Spleen (tissue), 11 donors: ENCODE measurements around the gene NUDT8. TPM values are rescaled to one million over a fixed set of nuclear protein-coding genes. Genes with fewer than 3 reads are reported as not detected.

ENCODE experiments used
- DNase-seq: peaks from one replicate; pipeline ENCODE4 v3.0.0-alpha.2; 2020
- H3K27ac ChIP-seq, 8 donors: fragments of 200-600 bp; sonication (generic) in 7 of 8; 1 replicate in 4 of 8; 2 replicates in 4 of 8; pipeline versions ENCODE4 v1.5.0 to v1.8.0; 2016 to 2021; ENCODE audit warnings: inconsistent platforms in 4 of 8, mild to moderate bottlenecking in 4 of 8, moderate library complexity in 1 of 8
- H3K27me3 ChIP-seq, 7 donors: fragments of 200-600 bp; sonication (generic) in 6 of 7; replicated peaks in 1 of 7; 1 replicate in 4 of 7; 2 replicates in 3 of 7; pipeline versions ENCODE4 v1.5.0 to v1.8.0; 2016 to 2021; ENCODE audit warnings: inconsistent platforms in 3 of 7, mild to moderate bottlenecking in 1 of 7
- H3K36me3 ChIP-seq, 6 donors: fragments of 200-600 bp; sonication (generic) in 5 of 6; 1 replicate in 4 of 6; 2 replicates in 2 of 6; pipeline versions ENCODE4 v1.5.0 to v1.8.0; 2016 to 2021; ENCODE audit warnings: inconsistent platforms in 2 of 6
- H3K4me1 ChIP-seq, 6 donors: fragments of 200-600 bp; sonication (generic) in 5 of 6; 1 replicate in 3 of 6; 2 replicates in 3 of 6; pipeline versions ENCODE4 v1.5.0 to v1.8.0; 2016 to 2021; ENCODE audit warnings: inconsistent platforms in 3 of 6
- H3K4me3 ChIP-seq, 8 donors: fragments of 200-600 bp; sonication (generic) in 7 of 8; 1 replicate in 4 of 8; 2 replicates in 4 of 8; pipeline versions ENCODE4 v1.5.0 to v1.8.0; 2016 to 2021; ENCODE audit warnings: inconsistent platforms in 4 of 8, mild to moderate bottlenecking in 4 of 8, moderate library complexity in 2 of 8
- H3K9me3 ChIP-seq, 8 donors: fragments of 200-600 bp; sonication (generic) in 7 of 8; 1 replicate in 4 of 8; 2 replicates in 4 of 8; pipeline versions ENCODE4 v1.5.0 to v1.8.0; 2016 to 2021; ENCODE audit warnings: inconsistent platforms in 4 of 8
- CTCF ChIP-seq, 11 experiments: fragments of 200-600 bp in 7 of 11; fragments of 450-650 bp in 4 of 11; sonication (generic) in 4 of 11; IDR thresholded peaks in 8 of 11; conservative IDR thresholded peaks in 3 of 11; 1 replicate in 7 of 11; 2 replicates in 4 of 11; pipeline versions ENCODE4 v1.4.0 to v1.8.0; 2016 to 2021; ENCODE audit warnings: antibody characterized with exemption in 11 of 11, inconsistent platforms in 4 of 11, mild to moderate bottlenecking in 1 of 11
- POLR2A ChIP-seq, 3 donors: fragments of 450-650 bp; IDR thresholded peaks; one replicate each; pipeline ENCODE4 v1.5.1; 2017; ENCODE audit warnings: antibody characterized with exemption in 3 of 3, mild to moderate bottlenecking in 1 of 3
- POLR2AphosphoS5 ChIP-seq, 3 donors: sonication (generic); formaldehyde crosslinking; IDR thresholded peaks; one replicate each; pipeline ENCODE4 v1.5.1; 2017; ENCODE audit warnings: antibody characterized with exemption in 3 of 3
- WGBS, 5 donors: extraction: QIAGEN DNeasy Blood & Tissue Kit in 3 of 5; methylation state at CpG; one replicate each; pipeline versions ENCODE4 v1.1.5 to v1.1.7; 2013 to 2018; 5-methylcytosine and 5-hydroxymethylcytosine counted together
- intact Hi-C: fragments of 100-400 bp; cut with DNase I; formaldehyde crosslinking; loops from one replicate; pipeline ENCODE4 v1.15.0; 2023; ENCODE audit warnings: low total_unique reads
- polyA plus RNA-seq, 3 donors: library from polyadenylated mRNA; stranded (reverse); fragments of 200-250 nt; gene quantifications; one replicate each; pipeline ENCODE4 v1.2.1, GENCODE V29; 2013
- total RNA-seq, 7 donors: library from RNA; depleted of rRNA in 3 of 7; stranded (reverse); fragments of >200 nt in 3 of 7; fragmentation: NEBNext Ultra II Directional in 4 of 7; extraction: Animal tissue kit (Norgen Biotek cat#: 25700) in 4 of 7; gene quantifications; one replicate each; pipeline versions ENCODE4 v1.1.0 to v1.2.1, GENCODE V29; 2016 to 2021
- donor health status: healthy with polysubstance abuse.
- donor health status: DM: no; HTN: no; CAD: no; lungs with moderate emphysema.
- donor health status: DM: no; HTN: no; CAD: no.
- donor health status: Bipolar disorder and iron deficiency.
- donor health status: healthy.
- donor health status: DM: no; HTN: no; CAD: no.
- donor health status: DM: yes; HTN: yes; CAD: no.

The NUDT8 gene
- total and polyA plus RNA-seq, 10 donors = 2.7 to 9.2 (median 5.9) TPM

DNA sequence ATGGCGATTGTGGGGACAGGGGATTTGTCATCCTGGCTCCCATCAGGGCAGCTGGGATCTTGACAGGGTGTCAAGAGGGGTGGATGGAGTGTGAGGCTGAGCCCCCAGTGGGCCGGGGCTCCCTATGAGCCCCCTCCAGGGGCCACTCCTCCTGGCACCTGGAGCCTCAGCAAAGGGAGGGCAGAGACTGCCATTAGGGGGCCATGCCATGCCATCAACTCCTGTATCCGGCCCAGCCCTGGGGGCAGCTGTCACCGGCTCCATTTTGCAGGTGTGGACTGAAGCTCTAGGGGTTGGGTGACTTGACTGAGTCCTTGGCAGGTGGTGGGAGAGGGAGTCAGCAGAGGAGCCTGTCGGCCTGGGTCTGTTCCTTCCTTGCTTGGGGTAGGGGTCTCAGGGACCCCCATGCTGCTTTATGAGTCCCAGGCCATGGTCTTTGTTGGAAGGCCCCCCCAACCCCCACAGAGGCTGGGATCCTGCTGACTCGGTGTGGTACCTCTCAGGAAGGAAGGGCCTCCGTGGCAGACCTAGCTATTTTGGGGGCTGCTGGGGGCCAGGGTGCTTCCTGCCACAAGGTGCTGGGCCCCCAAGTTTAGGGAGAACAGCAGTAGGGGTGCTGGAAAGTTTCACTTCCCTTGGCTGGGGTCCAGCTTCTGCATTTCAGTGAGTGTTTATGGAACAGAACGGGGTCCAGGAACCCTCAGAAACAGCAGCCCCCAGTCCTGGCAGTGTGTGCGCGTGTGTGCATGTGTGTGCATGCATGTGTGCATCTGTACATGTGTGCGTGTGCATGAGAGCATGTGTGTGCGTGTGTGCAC lies 19.3 kb upstream of the NUDT8 start:
- Histone ChIP-seq H3K36me3 (no peaks in the 10 kb centered on the region), H3K4me1 (peaks cover 38 to 70% (median 58%) of the 10 kb centered on the region in 6 donors), H3K27me3 (peaks cover 0 to 23% (median 0%) of the 10 kb centered on the region in 7 donors), H3K27ac (peak overlapping the region in 5 of 8 donors; percentile 33 to 68 (median 48)), H3K9me3 (peaks cover 0 to 4% (median 2%) of the 10 kb centered on the region in 8 donors), H3K4me3 (peak overlapping the region in 1 of 8 donors; percentile 39)
- intact Hi-C loops = no loop called here
- DNase-seq = peak; percentile 88
- 22 to 42% (median 33%) methylated on average over 10 to 12 of the region's 12 CpGs for WGBS, 5 donors
- TF ChIP-seq POLR2A (IDR thresholded peaks at IDR 0.05) = no peak
- TF ChIP-seq POLR2AphosphoS5 (IDR thresholded peaks at IDR 0.05) = peak; percentile 44 to 70 (median 61)

GRCh38 chr11:67648140-67648795 lies 18.5 kb upstream of the NUDT8 start:
- intact Hi-C loops = no loop called here
- 23 to 48% (median 39%) methylated on average over 8 to 12 of the region's 12 CpGs for whole genome bisulfite sequencing, 5 donors
- H3K4me3 ChIP-seq = peak overlapping the region in 1 of 8 donors; percentile 39
- peak; percentile 37 to 62 (median 50) for TF ChIP-seq CTCF (IDR thresholded peaks at IDR 0.05 in 8 of 11, conservative IDR thresholded peaks at IDR 0.05 in 3 of 11)
- TF ChIP-seq POLR2A (IDR thresholded peaks at IDR 0.05) = no peak
- peak in 2 of 3 donors; percentile 18 to 30 for TF ChIP-seq POLR2AphosphoS5 (IDR thresholded peaks at IDR 0.05)
- H3K4me1 ChIP-seq = peaks cover 38 to 70% (median 58%) of the 10 kb centered on the region in 6 donors
- peak; percentile 91 for DNase-seq
- H3K36me3 ChIP-seq = no peaks in the 10 kb centered on the region
- peak overlapping the region in 5 of 8 donors; percentile 33 to 68 (median 48) for H3K27ac ChIP-seq
- peaks cover 0 to 10% (median 5%) of the 10 kb centered on the region in 8 donors for H3K9me3 ChIP-seq
- H3K27me3 ChIP-seq = peaks cover 0 to 23% (median 0%) of the 10 kb centered on the region in 7 donors

GRCh38 chr11:67647471-67647870 lies 17.7 kb upstream of the NUDT8 start:
- DNase-seq = no peak
- intact Hi-C loops = no loop called here
- Histone ChIP-seq H3K9me3 (peaks cover 0 to 10% (median 5%) of the 10 kb centered on the region in 8 donors), H3K36me3 (no peaks in the 10 kb centered on the region), H3K4me3 (no peak overlapping the region), H3K27ac (peak overlapping the region in 1 of 8 donors; percentile 68), H3K27me3 (peaks cover 0 to 23% (median 0%) of the 10 kb centered on the region in 7 donors), H3K4me1 (peaks cover 38 to 70% (median 58%) of the 10 kb centered on the region in 6 donors)
- TF ChIP-seq POLR2AphosphoS5 (IDR thresholded peaks at IDR 0.05) = no peak
- TF ChIP-seq CTCF (IDR thresholded peaks at IDR 0.05 in 8 of 11, conservative IDR thresholded peaks at IDR 0.05 in 3 of 11) = no peak
- TF ChIP-seq POLR2A (IDR thresholded peaks at IDR 0.05) = no peak
- 23 to 39% (median 36%) methylated on average over 7 to 15 of the region's 15 CpGs for WGBS, 5 donors

- H3K4me3 ChIP-seq = peak overlapping the region in 3 of 8 donors; percentile 5 to 47 (median 10)
- H3K27me3 ChIP-seq = peaks cover 0 to 24% (median 0%) of the 10 kb centered on the region in 7 donors
- no peaks in the 10 kb centered on the region for H3K36me3 ChIP-seq
- peak; percentile 93 for DNase-seq
- WGBS, 5 donors = 17 to 29% (median 22%) methylated on average over 6 to 24 of the region's 24 CpGs
- H3K27ac ChIP-seq = peak overlapping the region in 3 of 8 donors; percentile 11 to 68 (median 20)
- peaks cover 0 to 10% (median 5%) of the 10 kb centered on the region in 8 donors for H3K9me3 ChIP-seq
- peaks cover 38 to 70% (median 58%) of the 10 kb centered on the region in 6 donors for H3K4me1 ChIP-seq
- intact Hi-C loops = no loop called here
- TF ChIP-seq POLR2A (IDR thresholded peaks at IDR 0.05) = no peak
- peak; percentile 59 to 86 (median 82) for TF ChIP-seq POLR2AphosphoS5 (IDR thresholded peaks at IDR 0.05)
- peak in 9 of 11 experiments; percentile 20 to 51 (median 40) for TF ChIP-seq CTCF (IDR thresholded peaks at IDR 0.05 in 8 of 11, conservative IDR thresholded peaks at IDR 0.05 in 3 of 11)
Measured at GRCh38 chr11:67646535-67647336, 17.0 kb upstream of the NUDT8 start.
